K562 (cell line): ENCODE measurements around the gene CHST15. TPM values are rescaled to one million over a fixed set of nuclear protein-coding genes. Genes with fewer than 3 reads are reported as not detected.

Experiments
- ATAC-seq: fragments of 200-7000 bp; cut with Tn5 transposase; 3 replicates; pipeline ENCODE4 v1.9.1; 2020; ENCODE audit warnings: moderate library complexity
- BruUV-seq: library from RNA; stranded (reverse); fragments of 400-500 nt; replicated peaks from 2 replicates; lab custom pipeline; 2021; lab: Mats Ljungman, UMichigan
- CTCF ChIA-PET: fragments of 300-600 bp; formaldehyde crosslinking; extraction: SDS; loops from one replicate; lab custom pipeline; 2021; ENCODE audit warnings: low intra/inter-chr PET ratio; lab: Yijun Ruan, JAX
- POLR2A ChIA-PET: fragments of 300-600, 350-650 bp; sonication (Branson Sonifier 250); formaldehyde crosslinking; extraction: SDS; loops from one replicate; lab custom pipeline; 2021; ENCODE audit warnings: antibody characterized with exemption, inconsistent platforms; lab: Yijun Ruan, JAX
- DNase-seq, 4 experiments: peaks; one replicate each; pipeline versions ENCODE4 v3.0.0 to v3.0.0-alpha.2; 2011 to 2018; ENCODE audit warnings: low spot score in 3 of 4, mixed read lengths in 3 of 4; ENCODE audit errors: extremely low read depth in 1 of 4
- FAIRE-seq: peaks from 2 replicates; lab custom pipeline; 2011; peaks lifted over from hg19 to GRCh38; lab: Jason Lieb, UNC
- H2AFZ ChIP-seq: 2 replicates; pipeline ENCODE4 v1.6.0; 2011; ENCODE audit warnings: low read depth, low read length, control low read depth, inconsistent platforms
- H3K27ac ChIP-seq: fragments of 200-600 bp; 3 replicates; pipeline ENCODE4 v1.8.0; 2011; ENCODE audit warnings: low read depth, mild to moderate bottlenecking, control low read depth, inconsistent platforms, low read length, moderate library complexity, mixed read lengths; ENCODE audit errors: extremely low read depth
- H3K27me3 ChIP-seq, 2 experiments: fragments of 300-600 bp in 1 of 2; 2 replicates in 1 of 2; 3 replicates in 1 of 2; pipeline versions ENCODE4 v1.6.0 to v1.8.0; 2011; ENCODE audit warnings: inconsistent platforms in 2 of 2, low read length in 2 of 2, mild to moderate bottlenecking in 1 of 2, mixed read lengths in 1 of 2, moderate library complexity in 1 of 2; ENCODE audit not compliant: control insufficient read depth in 2 of 2, insufficient read depth in 2 of 2
- H3K36me3 ChIP-seq: fragments of 300-600 bp; 3 replicates; pipeline ENCODE4 v1.8.0; 2011; ENCODE audit warnings: mild to moderate bottlenecking, low read length, inconsistent platforms; ENCODE audit not compliant: control insufficient read depth, insufficient read depth
- H3K4me1 ChIP-seq, 2 experiments: fragments of 200-600 bp in 1 of 2; replicated peaks in 1 of 2; 2 replicates in 1 of 2; 3 replicates in 1 of 2; pipeline versions ENCODE4 v1.5.1 to v1.8.0; 2011; ENCODE audit warnings: inconsistent platforms in 2 of 2, low read length in 2 of 2, mild to moderate bottlenecking in 1 of 2, mixed read lengths in 1 of 2, moderate library complexity in 1 of 2; ENCODE audit not compliant: control insufficient read depth in 2 of 2, insufficient read depth in 2 of 2
- H3K4me2 ChIP-seq: 2 replicates; pipeline ENCODE4 v1.6.1; 2011; ENCODE audit warnings: low read length, control low read depth, inconsistent platforms, mixed read lengths; ENCODE audit not compliant: insufficient read depth
- H3K4me3 ChIP-seq: fragments of 200-600 bp; sonication (generic), shearing (Covaris generic); 2 replicates; pipeline ENCODE4 v1.5.1; 2016; ENCODE audit warnings: control low read depth, inconsistent platforms
- H3K79me2 ChIP-seq: fragments of 200-600 bp; 3 replicates; pipeline ENCODE4 v1.8.0; 2011; ENCODE audit warnings: low read length, inconsistent platforms; ENCODE audit not compliant: control insufficient read depth, insufficient read depth
- H3K9ac ChIP-seq, 2 experiments: 2 replicates each; pipeline versions ENCODE4 v1.6.0 to v1.6.1; 2011; ENCODE audit warnings: low read depth in 2 of 2, low read length in 2 of 2, control low read depth in 1 of 2, inconsistent platforms in 1 of 2, mild to moderate bottlenecking in 1 of 2, mixed read lengths in 1 of 2; ENCODE audit not compliant: insufficient read depth in 1 of 2
- H3K9me1 ChIP-seq: one replicate; pipeline ENCODE4 v1.6.0; 2011; ENCODE audit warnings: inconsistent platforms, mild to moderate bottlenecking, low read length, moderate library complexity; ENCODE audit not compliant: control insufficient read depth, insufficient read depth
- H3K9me3 ChIP-seq: replicated peaks from 2 replicates; pipeline ENCODE4 v1.5.1; 2011; ENCODE audit warnings: low read depth, low read length, inconsistent platforms; ENCODE audit not compliant: control insufficient read depth, insufficient read depth
- H4K20me1 ChIP-seq: replicated peaks from 2 replicates; pipeline ENCODE4 v1.6.1; 2011; ENCODE audit warnings: low read length, inconsistent platforms, mixed read lengths; ENCODE audit not compliant: control insufficient read depth, insufficient read depth
- E2F1 ChIP-seq: sonication (generic); formaldehyde crosslinking; IDR thresholded peaks from 2 replicates; pipeline ENCODE4 v1.8.1; 2023; ENCODE audit warnings: mild to moderate bottlenecking, missing genetic modification reagents, moderate library complexity
- HDAC3 ChIP-seq: fragments of 450-650 bp; IDR thresholded peaks from 2 replicates; pipeline ENCODE4 v1.6.1; 2018; ENCODE audit warnings: borderline replicate concordance, mild to moderate bottlenecking, moderate library complexity; ENCODE audit not compliant: partially characterized antibody
- IRF2 ChIP-seq: sonication (generic); formaldehyde crosslinking; IDR thresholded peaks from 2 replicates; pipeline ENCODE4 v1.8.1; 2022; ENCODE audit warnings: mild to moderate bottlenecking, missing genetic modification reagents
- NCOR1 ChIP-seq: fragments of 450-650 bp; IDR thresholded peaks from 2 replicates; pipeline ENCODE4 v1.6.1; 2016; ENCODE audit warnings: mild to moderate bottlenecking, moderate library complexity
- NRF1 ChIP-seq, 2 experiments: fragments of 450-650 bp; IDR thresholded peaks in 1 of 2; conservative IDR thresholded peaks in 1 of 2; 2 replicates each; pipeline ENCODE4 v1.6.1; 2014; ENCODE audit warnings: mild to moderate bottlenecking in 2 of 2
- TAF15 ChIP-seq: fragments of 200-400 bp; formaldehyde crosslinking; IDR thresholded peaks from 2 replicates; pipeline ENCODE4 v1.6.1; 2017; ENCODE audit warnings: mild to moderate bottlenecking, low read depth, low read length, moderate library complexity
- TRIM25 ChIP-seq: fragments of 450-650 bp; IDR thresholded peaks from 2 replicates; pipeline ENCODE4 v1.7.0; 2016; ENCODE audit warnings: borderline replicate concordance
- ZBTB49 ChIP-seq: sonication (generic); formaldehyde crosslinking; IDR thresholded peaks from 2 replicates; pipeline ENCODE4 v1.8.0; 2022; ENCODE audit warnings: missing genetic modification reagents, mild to moderate bottlenecking, borderline replicate concordance
- ZNF184 ChIP-seq: sonication (generic); formaldehyde crosslinking; IDR thresholded peaks from 2 replicates; pipeline ENCODE4 v1.5.0; 2020; ENCODE audit warnings: missing genetic modification reagents
- ZNF431 ChIP-seq: sonication (generic); formaldehyde crosslinking; IDR thresholded peaks from 2 replicates; pipeline ENCODE4 v1.8.0; 2022; ENCODE audit warnings: mild to moderate bottlenecking, missing genetic modification reagents
- WGBS: fragments of 100-300 bp; shearing (Covaris generic); methylation state at CpG from one replicate; pipeline ENCODE4 v1.1.6; 2016; ENCODE audit warnings: low coverage, mixed read lengths; ENCODE audit not compliant: insufficient coverage; ENCODE audit errors: missing lambda C conversion rate; 5-methylcytosine and 5-hydroxymethylcytosine counted together
- in situ Hi-C: fragments of 300-500 bp; cut with MboI; formaldehyde crosslinking; loops from 4 replicates; pipeline ENCODE4 v1.15.0; 2018; ENCODE audit warnings: inconsistent platforms, mixed read lengths
- intact Hi-C: fragments of 100-400 bp; cut with micrococcal nuclease; formaldehyde crosslinking; loops from 2 replicates; pipeline ENCODE4 v1.14.2; 2022
- polyA plus RNA-seq, 8 experiments: library from polyadenylated mRNA; depleted of rRNA in 4 of 8; stranded (reverse) in 5 of 8; unstranded in 3 of 8; fragments of >200 nt; fragmentation: Nextera tagmentation in 2 of 8; fragmentation: Illumina TruSeq in 1 of 8; extraction: Ambion mirVana in 2 of 8; extraction: Trizol in 1 of 8; gene quantifications; 2 replicates each; pipeline versions ENCODE4 v1.2.1 to v1.2.3, GENCODE V29; 2011 to 2014; ENCODE audit warnings: inconsistent platforms in 1 of 8, missing spikeins in 1 of 8
- total RNA-seq, 7 experiments: library from RNA; depleted of rRNA in 6 of 7; stranded (reverse); fragments of >200 nt in 6 of 7; fragmentation: Illumina TruSeq in 2 of 7; extraction: Trizol in 2 of 7; gene quantifications; 2 replicates each; pipeline versions ENCODE4 v1.2.1 to v1.2.3, GENCODE V29; 2011 to 2021; ENCODE audit warnings: low replicate concordance in 1 of 7

CHST15 gene
- total and polyA plus RNA-seq, 9 of the 15 experiments (the other 6 are each of a cell fraction or from before 2014, with no cell fraction given) = 0.04 to 0.16 (median 0.08) TPM

- Histone ChIP-seq H4K20me1 (no peaks in the 10 kb centered on the region), H3K9me3 (no peaks in the 10 kb centered on the region), H3K4me3 (no peak overlapping the region), H3K4me2 (no peak overlapping the region), H3K9ac (no peak overlapping the region), H3K4me1 (no peaks in the 10 kb centered on the region; a peak in 1 of 5 replicates), H3K79me2 (no peaks in the 10 kb centered on the region), H3K27me3 (peaks cover 0 to 62% of the 10 kb centered on the region in 2 experiments; a peak in 3 of 5 replicates)
- DNase-seq (no peak), ATAC-seq (no peak)
- in situ Hi-C loops = no loop called here
- POLR2A ChIA-PET = no interaction called here
- 0% methylated on average over 5 of the region's 5 CpGs for WGBS
- CTCF ChIA-PET = no interaction called here
- TF ChIP-seq HDAC3 (no peak), TRIM25 (no peak)
- TF ChIP-seq, all 486 proteins: peak for 0
- BruUV-seq = no TSS peak
- H3K36me3 ChIP-seq = no peaks in the 10 kb centered on the region
- H3K9me1 ChIP-seq = no peaks in the 10 kb centered on the region
- intact Hi-C loops = no loop called here
- no peak overlapping the region for H2AFZ ChIP-seq
- FAIRE-seq = no peak
- no peak overlapping the region for H3K27ac ChIP-seq
Measured at GRCh38 chr10:124089859-124090258, 3.5 kb downstream of the CHST15 start.

- Histone ChIP-seq H3K9me3 (no peaks in the 10 kb centered on the region), H3K27me3 (peaks cover 0 to 64% of the 10 kb centered on the region in 2 experiments; a peak in 2 of 5 replicates), H4K20me1 (no peaks in the 10 kb centered on the region), H3K4me3 (no peak overlapping the region), H3K4me2 (no peak overlapping the region), H3K27ac (no peak overlapping the region), H3K4me1 (no peaks in the 10 kb centered on the region), H3K9me1 (no peaks in the 10 kb centered on the region), H3K9ac (no peak overlapping the region), H2AFZ (no peak overlapping the region), H3K36me3 (no peaks in the 10 kb centered on the region), H3K79me2 (no peaks in the 10 kb centered on the region)
- FAIRE-seq (no peak), ATAC-seq (no peak), DNase-seq (no peak)
- in situ Hi-C loops (no loop called here), intact Hi-C loops (no loop called here)
- CTCF ChIA-PET = no interaction called here
- BruUV-seq = no TSS peak
- WGBS = 0% methylated on average over 2 of the region's 2 CpGs
- POLR2A ChIA-PET = no interaction called here
- no peak for TF ChIP-seq TAF15
- no peak for TF ChIP-seq NRF1 (conservative IDR thresholded peaks at IDR 0.05 in 1 of 2, IDR thresholded peaks at IDR 0.05 in 1 of 2)
- no peak for TF ChIP-seq E2F1
- no peak for TF ChIP-seq ZBTB49 (CRISPR knock-in tag)
- no peak for TF ChIP-seq ZNF431 (CRISPR knock-in tag)
- no peak for TF ChIP-seq NCOR1
- TF ChIP-seq IRF2 (CRISPR knock-in tag) = no peak
- no peak for TF ChIP-seq ZNF184 (CRISPR knock-in tag)
Measured at GRCh38 chr10:124088915-124089314, 4.5 kb downstream of the CHST15 start.
